Measurements from ENCODE around the gene KCNQ1.

Gene KCNQ1

GRCh38 chr11:2465202-2466068, 20.6 kb downstream of the KCNQ1 start:
- peaks cover 85% of the 10 kb centered on the region for H3K4me1 Mint-ChIP-seq
- no peak overlapping the region for H3K4me3 Mint-ChIP-seq
- peak overlapping the region; percentile 79 for H3K27ac Mint-ChIP-seq
- no peaks in the 10 kb centered on the region for H3K36me3 Mint-ChIP-seq
- no peaks in the 10 kb centered on the region for H3K9me3 Mint-ChIP-seq
- ATAC-seq: no peak
- H3K27me3 Mint-ChIP-seq: no peaks in the 10 kb centered on the region

- ATAC-seq: no peak
- H3K36me3 Mint-ChIP-seq: no peaks in the 10 kb centered on the region
- H3K4me1 Mint-ChIP-seq: peaks cover 77% of the 10 kb centered on the region
- H3K9me3 Mint-ChIP-seq: no peaks in the 10 kb centered on the region
- H3K4me3 Mint-ChIP-seq: peak overlapping the region; percentile 23
- no peaks in the 10 kb centered on the region for H3K27me3 Mint-ChIP-seq
- peak overlapping the region; percentile 79 for H3K27ac Mint-ChIP-seq
These were observed 21.4 kb downstream of the KCNQ1 start for GRCh38 chr11:2466069-2466801.

- Mint-ChIP-seq H3K36me3 (no peaks in the 10 kb centered on the region), H3K4me1 (peaks cover 77% of the 10 kb centered on the region), H3K27me3 (no peaks in the 10 kb centered on the region), H3K27ac (peak overlapping the region; percentile 79), H3K4me3 (peak overlapping the region; percentile 23), H3K9me3 (no peaks in the 10 kb centered on the region)
- peak; percentile 86 for ATAC-seq
These were observed 22.3 kb downstream of the KCNQ1 start for GRCh38 chr11:2466869-2467694.

GRCh38 chr11:2467695-2468055, 22.9 kb downstream of the KCNQ1 start:
- Mint-ChIP-seq H3K4me3 (no peak overlapping the region), H3K27ac (peak overlapping the region; percentile 79), H3K27me3 (no peaks in the 10 kb centered on the region), H3K9me3 (no peaks in the 10 kb centered on the region), H3K4me1 (peaks cover 76% of the 10 kb centered on the region), H3K36me3 (no peaks in the 10 kb centered on the region)
- no peak for ATAC-seq

- Mint-ChIP-seq H3K9me3 (no peaks in the 10 kb centered on the region), H3K4me1 (peaks cover 72% of the 10 kb centered on the region), H3K36me3 (no peaks in the 10 kb centered on the region), H3K4me3 (no peak overlapping the region), H3K27me3 (no peaks in the 10 kb centered on the region), H3K27ac (no peak overlapping the region)
- no peak for ATAC-seq
These were observed 23.8 kb downstream of the KCNQ1 start for GRCh38 chr11:2468363-2469235.

GRCh38 chr11:2470495-2470894, 25.7 kb downstream of the KCNQ1 start:
- Mint-ChIP-seq H3K36me3 (peaks cover 12% of the 10 kb centered on the region), H3K4me1 (peaks cover 65% of the 10 kb centered on the region), H3K27ac (no peak overlapping the region), H3K27me3 (no peaks in the 10 kb centered on the region), H3K9me3 (no peaks in the 10 kb centered on the region), H3K4me3 (no peak overlapping the region)
- no peak for ATAC-seq

- peaks cover 61% of the 10 kb centered on the region for H3K4me1 Mint-ChIP-seq
- no peak overlapping the region for H3K27ac Mint-ChIP-seq
- H3K27me3 Mint-ChIP-seq: no peaks in the 10 kb centered on the region
- no peak overlapping the region for H3K4me3 Mint-ChIP-seq
- ATAC-seq: no peak
- H3K36me3 Mint-ChIP-seq: peaks cover 16% of the 10 kb centered on the region
- no peaks in the 10 kb centered on the region for H3K9me3 Mint-ChIP-seq
These were observed 26.4 kb downstream of the KCNQ1 start for GRCh38 chr11:2471048-2471803.

- peaks cover 56% of the 10 kb centered on the region for H3K4me1 Mint-ChIP-seq
- H3K36me3 Mint-ChIP-seq: peaks cover 18% of the 10 kb centered on the region
- H3K4me3 Mint-ChIP-seq: no peak overlapping the region
- no peak overlapping the region for H3K27ac Mint-ChIP-seq
- ATAC-seq: no peak
- no peaks in the 10 kb centered on the region for H3K9me3 Mint-ChIP-seq
- H3K27me3 Mint-ChIP-seq: no peaks in the 10 kb centered on the region
These were observed 26.9 kb downstream of the KCNQ1 start for GRCh38 chr11:2471804-2472096.

- Mint-ChIP-seq H3K4me3 (no peak overlapping the region), H3K27ac (no peak overlapping the region), H3K27me3 (no peaks in the 10 kb centered on the region), H3K9me3 (no peaks in the 10 kb centered on the region), H3K4me1 (peaks cover 47% of the 10 kb centered on the region), H3K36me3 (peaks cover 26% of the 10 kb centered on the region)
- ATAC-seq: no peak
These were observed 27.8 kb downstream of the KCNQ1 start for GRCh38 chr11:2472428-2473186.

GRCh38 chr11:2473361-2474058, 28.7 kb downstream of the KCNQ1 start:
- Mint-ChIP-seq H3K27me3 (no peaks in the 10 kb centered on the region), H3K27ac (no peak overlapping the region), H3K9me3 (peaks cover 5% of the 10 kb centered on the region), H3K4me3 (no peak overlapping the region), H3K4me1 (peaks cover 45% of the 10 kb centered on the region), H3K36me3 (peaks cover 35% of the 10 kb centered on the region)
- no peak for ATAC-seq

GRCh38 chr11:2474059-2474901, 29.5 kb downstream of the KCNQ1 start:
- peaks cover 43% of the 10 kb centered on the region for H3K36me3 Mint-ChIP-seq
- H3K27me3 Mint-ChIP-seq: no peaks in the 10 kb centered on the region
- peaks cover 39% of the 10 kb centered on the region for H3K4me1 Mint-ChIP-seq
- no peak overlapping the region for H3K4me3 Mint-ChIP-seq
- peaks cover 12% of the 10 kb centered on the region for H3K9me3 Mint-ChIP-seq
- no peak for ATAC-seq
- no peak overlapping the region for H3K27ac Mint-ChIP-seq

GRCh38 chr11:2475136-2475918, 30.5 kb downstream of the KCNQ1 start:
- no peak for ATAC-seq

More at GRCh38 chr11:2475136-2475918, 30.5 kb downstream of the KCNQ1 start:
- Mint-ChIP-seq H3K4me3 (no peak overlapping the region), H3K4me1 (peaks cover 35% of the 10 kb centered on the region), H3K9me3 (peaks cover 19% of the 10 kb centered on the region), H3K27ac (no peak overlapping the region), H3K36me3 (peaks cover 53% of the 10 kb centered on the region), H3K27me3 (no peaks in the 10 kb centered on the region)

Measured in stimulated activated memory B cell treated with anti-CD40 and anti-IgM and Interleukin-4, amounts not matched to agents 10 μg/mL and 1 μg/mL and 100 μg/mL, for 72 hours (primary cell).